ENCODE data around the gene COL4A1.

The COL4A1 gene

GRCh38 chr13:110280985-110281688 is 25.8 kb downstream of the COL4A1 start:
- DNase-seq (ENCODE audit: low read depth) = no peak
- TF ChIP-seq, protein P1, sequence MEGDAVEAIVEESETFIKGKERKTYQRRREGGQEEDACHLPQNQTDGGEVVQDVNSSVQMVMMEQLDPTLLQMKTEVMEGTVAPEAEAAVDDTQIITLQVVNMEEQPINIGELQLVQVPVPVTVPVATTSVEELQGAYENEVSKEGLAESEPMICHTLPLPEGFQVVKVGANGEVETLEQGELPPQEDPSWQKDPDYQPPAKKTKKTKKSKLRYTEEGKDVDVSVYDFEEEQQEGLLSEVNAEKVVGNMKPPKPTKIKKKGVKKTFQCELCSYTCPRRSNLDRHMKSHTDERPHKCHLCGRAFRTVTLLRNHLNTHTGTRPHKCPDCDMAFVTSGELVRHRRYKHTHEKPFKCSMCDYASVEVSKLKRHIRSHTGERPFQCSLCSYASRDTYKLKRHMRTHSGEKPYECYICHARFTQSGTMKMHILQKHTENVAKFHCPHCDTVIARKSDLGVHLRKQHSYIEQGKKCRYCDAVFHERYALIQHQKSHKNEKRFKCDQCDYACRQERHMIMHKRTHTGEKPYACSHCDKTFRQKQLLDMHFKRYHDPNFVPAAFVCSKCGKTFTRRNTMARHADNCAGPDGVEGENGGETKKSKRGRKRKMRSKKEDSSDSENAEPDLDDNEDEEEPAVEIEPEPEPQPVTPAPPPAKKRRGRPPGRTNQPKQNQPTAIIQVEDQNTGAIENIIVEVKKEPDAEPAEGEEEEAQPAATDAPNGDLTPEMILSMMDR (IDR thresholded peaks at IDR 0.05; ENCODE audit: control insufficient read depth, extremely low read depth, insufficient read depth) = no peak
- H3K4me3 ChIP-seq (ENCODE audit: low read depth, low read length) = no peak overlapping the region

DNA sequence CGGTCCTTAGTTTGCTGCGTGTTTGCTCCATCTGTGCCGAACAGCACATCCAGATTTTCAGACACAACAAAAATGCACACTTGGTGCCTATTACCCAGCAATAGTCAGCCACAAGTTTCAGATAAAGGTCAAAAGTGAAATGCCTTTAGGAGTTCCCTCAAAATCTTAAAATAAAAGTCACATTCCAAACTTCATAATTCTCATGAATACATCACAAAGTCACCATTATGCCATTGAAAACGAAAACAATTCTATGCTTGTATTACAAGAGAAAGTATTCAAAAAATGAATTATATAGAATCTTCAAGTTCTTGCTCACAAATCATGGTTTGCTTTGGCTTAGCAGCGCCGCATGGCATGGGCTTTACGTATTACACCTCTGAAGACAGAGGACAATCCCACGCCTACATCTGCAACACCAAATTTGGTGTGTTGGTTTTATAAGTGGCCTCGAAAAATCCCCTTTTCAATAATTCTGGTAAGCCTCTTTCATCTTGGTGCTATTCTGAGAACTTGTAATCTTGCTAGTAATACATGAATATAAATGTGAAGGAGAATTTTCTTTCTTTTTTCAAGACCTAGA is 26.6 kb downstream of the COL4A1 start:
- H3K4me3 ChIP-seq (ENCODE audit: low read depth, low read length) = no peak overlapping the region
- DNase-seq (ENCODE audit: low read depth) = no peak
- TF ChIP-seq, protein P1 (IDR thresholded peaks at IDR 0.05; ENCODE audit: control insufficient read depth, extremely low read depth, insufficient read depth) = no peak

- DNase-seq (ENCODE audit: low read depth) = no peak
- TF ChIP-seq, protein P1 (IDR thresholded peaks at IDR 0.05; ENCODE audit: control insufficient read depth, extremely low read depth, insufficient read depth) = no peak
- no peak overlapping the region for H3K4me3 ChIP-seq (ENCODE audit: low read depth, low read length)
Observed at GRCh38 chr13:110279684-110280083, 27.3 kb downstream of the COL4A1 start.

DNA sequence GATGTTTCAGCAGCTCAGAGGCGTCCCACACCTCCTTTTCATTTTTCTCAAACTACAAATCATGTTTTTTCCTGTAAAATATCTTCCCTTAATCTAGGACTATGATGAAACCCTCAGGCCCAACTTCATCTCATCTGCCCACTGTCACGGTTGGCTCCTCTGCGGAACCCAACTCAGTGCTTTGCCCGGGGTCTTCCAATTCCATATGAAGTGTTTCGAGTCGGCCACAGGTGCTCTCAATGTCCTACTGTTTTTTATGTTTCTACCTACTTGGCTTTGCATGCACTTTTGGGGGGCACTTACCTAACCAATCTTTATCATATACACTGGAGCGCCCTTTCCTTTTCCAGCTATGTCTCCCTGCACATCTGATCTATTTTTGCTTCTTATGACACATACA is 28.1 kb downstream of the COL4A1 start:
- DNase-seq (ENCODE audit: low read depth) = no peak
- TF ChIP-seq, protein P1 (IDR thresholded peaks at IDR 0.05; ENCODE audit: control insufficient read depth, extremely low read depth, insufficient read depth) = no peak
- no peak overlapping the region for H3K4me3 ChIP-seq (ENCODE audit: low read depth, low read length)

DNA sequence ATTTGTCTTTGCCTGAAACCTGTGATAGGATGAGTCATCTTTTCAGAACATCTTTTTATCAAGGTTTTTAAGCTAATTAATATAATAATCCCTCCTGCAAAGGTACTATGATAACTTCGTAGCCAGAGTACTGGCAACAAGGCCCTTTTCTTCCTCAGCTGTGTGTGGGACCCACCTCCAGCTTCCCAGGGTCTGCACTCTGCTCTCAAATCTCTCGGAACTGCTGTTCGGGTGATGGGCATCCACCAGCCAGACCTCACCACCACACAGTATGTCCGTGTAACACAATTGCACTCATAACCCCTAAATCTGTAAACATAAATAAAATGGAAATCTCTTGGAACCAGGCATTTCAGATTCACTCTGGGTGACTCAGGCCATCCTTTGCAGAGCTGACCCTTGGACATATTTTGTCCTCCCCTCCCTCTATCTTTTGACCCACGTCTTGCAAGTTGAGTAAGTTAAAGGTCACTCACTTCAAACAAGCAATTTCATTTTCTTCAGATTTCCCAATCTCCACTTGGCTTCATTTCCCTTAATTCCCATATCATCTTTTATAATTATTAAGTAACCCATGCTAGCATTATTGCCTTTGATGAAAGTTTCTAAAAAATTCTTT is 29.5 kb downstream of the COL4A1 start:
- no peak overlapping the region for H3K4me3 ChIP-seq (ENCODE audit: low read depth, low read length)
- TF ChIP-seq, protein P1 (IDR thresholded peaks at IDR 0.05; ENCODE audit: control insufficient read depth, extremely low read depth, insufficient read depth) = no peak
- DNase-seq (ENCODE audit: low read depth) = no peak

GRCh38 chr13:110276553-110276950 is 30.4 kb downstream of the COL4A1 start:
- TF ChIP-seq, protein P1 (IDR thresholded peaks at IDR 0.05; ENCODE audit: control insufficient read depth, extremely low read depth, insufficient read depth) = no peak
- no peak overlapping the region for H3K4me3 ChIP-seq (ENCODE audit: low read depth, low read length)

More at GRCh38 chr13:110276553-110276950, 30.4 kb downstream of the COL4A1 start:
- DNase-seq (ENCODE audit: low read depth) = no peak
